Hepatocyte (in vitro differentiated cells): ENCODE results near the gene MYO1E.

Experiments
- EZH2phosphoT487 ChIP-seq: fragments of 200-600 bp; sonication (generic); IDR thresholded peaks from one replicate; pipeline ENCODE4 v1.6.1; 2018; ENCODE audit warnings: antibody characterized with exemption, mild to moderate bottlenecking, low read depth, moderate library complexity; ENCODE audit not compliant: unreplicated experiment, severe bottlenecking
- TF ChIP-seq, protein P1 (sequence below): fragments of 200-600 bp; sonication (generic); IDR thresholded peaks from 2 replicates; pipeline ENCODE4 v1.5.1; 2016; ENCODE audit warnings: antibody characterized with exemption, mild to moderate bottlenecking; ENCODE audit not compliant: poor library complexity

DNA sequence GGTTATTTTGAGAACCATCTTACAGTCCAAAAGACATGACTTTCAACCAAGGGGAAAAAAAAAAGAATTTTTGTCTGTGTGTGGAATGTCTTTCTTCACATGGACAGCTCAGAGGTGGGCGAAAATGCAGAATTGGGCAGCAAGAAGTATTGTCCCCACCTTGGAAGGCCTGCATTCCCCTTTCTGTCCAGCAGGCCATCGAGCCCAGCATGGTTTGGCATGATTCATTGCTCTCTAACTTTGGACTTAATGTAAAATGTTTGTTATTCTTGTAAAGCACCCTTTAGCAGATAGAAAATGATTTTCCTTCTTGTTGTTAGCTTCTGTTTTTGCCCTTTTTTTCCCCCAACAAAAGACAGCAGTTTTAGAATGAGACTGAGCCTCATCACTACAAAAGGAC, 12.4 kb downstream of the MYO1E start:
- TF ChIP-seq, protein P1, sequence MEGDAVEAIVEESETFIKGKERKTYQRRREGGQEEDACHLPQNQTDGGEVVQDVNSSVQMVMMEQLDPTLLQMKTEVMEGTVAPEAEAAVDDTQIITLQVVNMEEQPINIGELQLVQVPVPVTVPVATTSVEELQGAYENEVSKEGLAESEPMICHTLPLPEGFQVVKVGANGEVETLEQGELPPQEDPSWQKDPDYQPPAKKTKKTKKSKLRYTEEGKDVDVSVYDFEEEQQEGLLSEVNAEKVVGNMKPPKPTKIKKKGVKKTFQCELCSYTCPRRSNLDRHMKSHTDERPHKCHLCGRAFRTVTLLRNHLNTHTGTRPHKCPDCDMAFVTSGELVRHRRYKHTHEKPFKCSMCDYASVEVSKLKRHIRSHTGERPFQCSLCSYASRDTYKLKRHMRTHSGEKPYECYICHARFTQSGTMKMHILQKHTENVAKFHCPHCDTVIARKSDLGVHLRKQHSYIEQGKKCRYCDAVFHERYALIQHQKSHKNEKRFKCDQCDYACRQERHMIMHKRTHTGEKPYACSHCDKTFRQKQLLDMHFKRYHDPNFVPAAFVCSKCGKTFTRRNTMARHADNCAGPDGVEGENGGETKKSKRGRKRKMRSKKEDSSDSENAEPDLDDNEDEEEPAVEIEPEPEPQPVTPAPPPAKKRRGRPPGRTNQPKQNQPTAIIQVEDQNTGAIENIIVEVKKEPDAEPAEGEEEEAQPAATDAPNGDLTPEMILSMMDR = no peak
- TF ChIP-seq EZH2phosphoT487 = no peak
